GM12878 (cell line): ENCODE results near the gene P4HA3. TPM values are rescaled to one million over a fixed set of nuclear protein-coding genes. Genes with fewer than 3 reads are reported as not detected.

Experiments used
- ATAC-seq: fragments of 200-7000 bp; cut with Tn5 transposase; 3 replicates; pipeline ENCODE4 v1.9.1; 2020; ENCODE audit warnings: mild to moderate bottlenecking, moderate library complexity
- BruUV-seq: library from RNA; stranded (reverse); fragments of 400-500 nt; replicated peaks from 2 replicates; lab custom pipeline; 2021; lab: Mats Ljungman, UMichigan
- CTCF ChIA-PET: fragments of 300-600 bp; sonication (Branson Sonifier 250); formaldehyde crosslinking; extraction: SDS; loops from one replicate; lab custom pipeline; 2021; ENCODE audit warnings: inconsistent platforms; lab: Yijun Ruan, JAX
- POLR2A ChIA-PET: fragments of 350-600 bp; formaldehyde crosslinking; extraction: SDS; loops from one replicate; lab custom pipeline; 2021; ENCODE audit warnings: inconsistent platforms; lab: Charles Lee
- RAD21 ChIA-PET: fragments of 300-600 bp; sonication (Branson Sonifier 250); formaldehyde crosslinking; loops from one replicate; lab custom pipeline; 2023; ENCODE audit warnings: antibody characterized with exemption; ENCODE audit not compliant: unreplicated experiment; lab: Charles Lee
- SMC1A ChIA-PET: fragments of 300-600 bp; sonication (Branson Sonifier 250); formaldehyde crosslinking; loops from one replicate; lab custom pipeline; 2023; ENCODE audit not compliant: unreplicated experiment, uncharacterized antibody; lab: Charles Lee
- DNase-seq: peaks from one replicate; pipeline ENCODE4 v3.0.0-alpha.2; 2011; ENCODE audit warnings: low read depth, low spot score
- FAIRE-seq: peaks from 3 replicates; lab custom pipeline; 2011; peaks lifted over from hg19 to GRCh38; lab: Jason Lieb, UNC
- H2AFZ ChIP-seq: 2 replicates; pipeline ENCODE4 v1.6.0; 2011; ENCODE audit warnings: low read depth, low read length, control low read depth; ENCODE audit not compliant: control insufficient read depth
- H3K27ac ChIP-seq: 2 replicates; pipeline ENCODE4 v1.5.1; 2011; ENCODE audit warnings: control low read depth; ENCODE audit not compliant: control insufficient read depth, insufficient read depth
- H3K27me3 ChIP-seq, 2 experiments: replicated peaks in 1 of 2; 2 replicates each; pipeline versions ENCODE4 v1.6.0 to v1.6.1; 2011; ENCODE audit warnings: low read length in 1 of 2; ENCODE audit not compliant: control insufficient read depth in 2 of 2, insufficient read depth in 2 of 2
- H3K36me3 ChIP-seq, 2 experiments: 2 replicates each; pipeline ENCODE4 v1.5.1; 2011; ENCODE audit warnings: low read length in 1 of 2; ENCODE audit not compliant: control insufficient read depth in 2 of 2, insufficient read depth in 2 of 2
- H3K4me1 ChIP-seq: 2 replicates; pipeline ENCODE4 v1.6.1; 2011; ENCODE audit warnings: mild to moderate bottlenecking, low read length, moderate library complexity, mixed read lengths; ENCODE audit not compliant: control insufficient read depth, insufficient read depth
- H3K4me2 ChIP-seq: 2 replicates; pipeline ENCODE4 v1.6.0; 2011; ENCODE audit warnings: control low read depth; ENCODE audit not compliant: control insufficient read depth, insufficient read depth
- H3K4me3 ChIP-seq: fragments of 200-600 bp; sonication (generic); 2 replicates; pipeline ENCODE4 v1.5.1; 2016
- H3K79me2 ChIP-seq: 2 replicates; pipeline ENCODE4 v1.6.0; 2011; ENCODE audit warnings: low read length; ENCODE audit not compliant: control insufficient read depth, insufficient read depth
- H3K9ac ChIP-seq: 2 replicates; pipeline ENCODE4 v1.8.0; 2011; ENCODE audit warnings: low read length, control low read depth, mixed read lengths; ENCODE audit not compliant: control insufficient read depth, insufficient read depth
- H3K9me3 ChIP-seq: replicated peaks from 3 replicates; pipeline ENCODE4 v1.5.1; 2011; ENCODE audit warnings: mild to moderate bottlenecking, low read length; ENCODE audit not compliant: control insufficient read depth, insufficient read depth
- H4K20me1 ChIP-seq: 2 replicates; pipeline ENCODE4 v1.6.0; 2011; ENCODE audit not compliant: control insufficient read depth, insufficient read depth
- ATF3 ChIP-seq: IDR thresholded peaks from 2 replicates; pipeline ENCODE4 v1.6.1; 2011; ENCODE audit warnings: low read depth, mild to moderate bottlenecking, low read length, moderate library complexity, borderline replicate concordance; ENCODE audit errors: extremely low read depth
- E2F4 ChIP-seq: IDR thresholded peaks from 2 replicates; pipeline ENCODE4 v1.6.1; 2012; ENCODE audit warnings: low read depth, low read length, improper control_type of control experiment
- EP300 ChIP-seq, 2 experiments: fragments of 150-350 bp in 1 of 2; IDR thresholded peaks; 2 replicates each; pipeline ENCODE4 v1.6.1; 2011 to 2012; ENCODE audit warnings: low read depth in 2 of 2, low read length in 2 of 2, borderline replicate concordance in 1 of 2, improper control_type of control experiment in 1 of 2, inconsistent platforms in 1 of 2; ENCODE audit not compliant: control insufficient read depth in 1 of 2
- IKZF1 ChIP-seq: fragments of 450-650 bp; conservative IDR thresholded peaks from 2 replicates; pipeline ENCODE4 v1.6.1; 2017; ENCODE audit warnings: antibody characterized with exemption, mild to moderate bottlenecking
- IRF3 ChIP-seq: fragments of 450-650 bp; IDR thresholded peaks from 2 replicates; pipeline ENCODE4 v1.6.1; 2014; ENCODE audit warnings: mild to moderate bottlenecking
- MYB ChIP-seq: fragments of 150-350 bp; IDR thresholded peaks from 2 replicates; pipeline ENCODE4 v1.6.1; 2014; ENCODE audit warnings: mild to moderate bottlenecking, low read depth, low read length, borderline replicate concordance
- RBBP5 ChIP-seq: fragments of 200-600 bp; sonication (generic); conservative IDR thresholded peaks from 2 replicates; pipeline ENCODE4 v1.6.1; 2016
- RELB ChIP-seq: fragments of 450-650 bp; IDR thresholded peaks from 2 replicates; pipeline ENCODE4 v1.6.1; 2017; ENCODE audit warnings: low read depth, mild to moderate bottlenecking, moderate library complexity
- SKIL ChIP-seq: fragments of 450-650 bp; IDR thresholded peaks from 2 replicates; pipeline ENCODE4 v1.6.1; 2017; ENCODE audit warnings: mild to moderate bottlenecking, low read depth, inconsistent platforms; ENCODE audit not compliant: poor library complexity, severe bottlenecking
- SRF ChIP-seq, 2 experiments: IDR thresholded peaks; 2 replicates each; pipeline ENCODE4 v1.6.1; 2011; ENCODE audit warnings: low read depth in 2 of 2, low read length in 2 of 2, mild to moderate bottlenecking in 1 of 2, moderate library complexity in 1 of 2
- TCF12 ChIP-seq: IDR thresholded peaks from 2 replicates; pipeline ENCODE4 v1.6.1; 2011; ENCODE audit warnings: low read depth, mild to moderate bottlenecking, low read length
- ZNF207 ChIP-seq: fragments of 450-650 bp; IDR thresholded peaks from 2 replicates; pipeline ENCODE4 v1.6.1; 2014; ENCODE audit warnings: antibody characterized with exemption, mild to moderate bottlenecking, borderline replicate concordance
- in situ Hi-C: fragments of 300-500 bp; cut with MboI; formaldehyde crosslinking; loops from 9 replicates; pipeline ENCODE4 v1.14.3; 2018; ENCODE audit warnings: mixed read lengths
- intact Hi-C: fragments of 100-400 bp; cut with micrococcal nuclease; formaldehyde crosslinking; loops from one replicate; pipeline ENCODE4 v1.14.2; 2022; ENCODE audit not compliant: unreplicated experiment
- polyA plus RNA-seq, 11 experiments: library from polyadenylated mRNA; depleted of rRNA in 4 of 11; unstranded in 6 of 11; stranded (reverse) in 5 of 11; fragments of >200 nt; fragmentation: Nextera tagmentation in 4 of 11; fragmentation: Illumina TruSeq in 1 of 11; extraction: Ambion mirVana in 4 of 11; extraction: Trizol in 1 of 11; gene quantifications; 1 replicate in 1 of 11; 2 replicates in 10 of 11; pipeline versions ENCODE4 v1.2.1 to v1.2.3, GENCODE V29; 2011 to 2016; ENCODE audit warnings: inconsistent platforms in 2 of 11, missing spikeins in 2 of 11, low read depth in 1 of 11
- total RNA-seq, 4 experiments: library from RNA; depleted of rRNA in 3 of 4; stranded (reverse); fragments of >200 nt in 3 of 4; fragmentation: Illumina TruSeq in 1 of 4; extraction: Trizol in 1 of 4; gene quantifications; 2 replicates each; pipeline versions ENCODE4 v1.2.1 to v1.2.3, GENCODE V29; 2013 to 2021
- TF ChIP-seq, protein P1 (sequence below): fragments of 450-650 bp; formaldehyde crosslinking; IDR thresholded peaks from 2 replicates; pipeline ENCODE4 v1.5.0; 2022; ENCODE audit warnings: mild to moderate bottlenecking, missing genetic modification characterization

The P4HA3 gene
- total and polyA plus RNA-seq, 10 of the 15 experiments (the other 5 are each of a cell fraction or from before 2014, with no cell fraction given) = 0.08 TPM; not detected in 9

- no peak for ATAC-seq
- BruUV-seq = no TSS peak
- Histone ChIP-seq H2AFZ (no peak overlapping the region), H3K4me1 (no peaks in the 10 kb centered on the region), H3K79me2 (no peaks in the 10 kb centered on the region), H3K4me3 (no peak overlapping the region), H3K9ac (no peak overlapping the region), H3K36me3 (no peaks in the 10 kb centered on the region), H3K27ac (no peak overlapping the region), H3K27me3 (0 out of 4 replicates have a peak, but pooled peaks cover 2 to 3% of the 10 kb centered on the region in 2 experiments)
- ChIA-PET SMC1A (no interaction called here), CTCF (no interaction called here), RAD21 (no interaction called here)
- in situ Hi-C loops = no loop called here
- no peak for DNase-seq
- TF ChIP-seq ZNF207 = no peak
- no peak for TF ChIP-seq EP300 (IDR thresholded peaks at IDR 0.05; ENCODE audit: borderline replicate concordance in 1 of 2, control insufficient read depth in 1 of 2, low read depth in 2 of 2, low read length in 2 of 2)
- no peak for TF ChIP-seq IRF3
- no peak for TF ChIP-seq SKIL
- no peak for TF ChIP-seq RBBP5
- no peak for TF ChIP-seq MYB
- TF ChIP-seq SRF (IDR thresholded peaks at IDR 0.05; ENCODE audit: low read depth in 2 of 2, low read length in 2 of 2) = no peak
- no peak for TF ChIP-seq ATF3
- TF ChIP-seq IKZF1 = no peak
- TF ChIP-seq TCF12 = no peak
- no peak for TF ChIP-seq RELB
- TF ChIP-seq, protein P1, sequence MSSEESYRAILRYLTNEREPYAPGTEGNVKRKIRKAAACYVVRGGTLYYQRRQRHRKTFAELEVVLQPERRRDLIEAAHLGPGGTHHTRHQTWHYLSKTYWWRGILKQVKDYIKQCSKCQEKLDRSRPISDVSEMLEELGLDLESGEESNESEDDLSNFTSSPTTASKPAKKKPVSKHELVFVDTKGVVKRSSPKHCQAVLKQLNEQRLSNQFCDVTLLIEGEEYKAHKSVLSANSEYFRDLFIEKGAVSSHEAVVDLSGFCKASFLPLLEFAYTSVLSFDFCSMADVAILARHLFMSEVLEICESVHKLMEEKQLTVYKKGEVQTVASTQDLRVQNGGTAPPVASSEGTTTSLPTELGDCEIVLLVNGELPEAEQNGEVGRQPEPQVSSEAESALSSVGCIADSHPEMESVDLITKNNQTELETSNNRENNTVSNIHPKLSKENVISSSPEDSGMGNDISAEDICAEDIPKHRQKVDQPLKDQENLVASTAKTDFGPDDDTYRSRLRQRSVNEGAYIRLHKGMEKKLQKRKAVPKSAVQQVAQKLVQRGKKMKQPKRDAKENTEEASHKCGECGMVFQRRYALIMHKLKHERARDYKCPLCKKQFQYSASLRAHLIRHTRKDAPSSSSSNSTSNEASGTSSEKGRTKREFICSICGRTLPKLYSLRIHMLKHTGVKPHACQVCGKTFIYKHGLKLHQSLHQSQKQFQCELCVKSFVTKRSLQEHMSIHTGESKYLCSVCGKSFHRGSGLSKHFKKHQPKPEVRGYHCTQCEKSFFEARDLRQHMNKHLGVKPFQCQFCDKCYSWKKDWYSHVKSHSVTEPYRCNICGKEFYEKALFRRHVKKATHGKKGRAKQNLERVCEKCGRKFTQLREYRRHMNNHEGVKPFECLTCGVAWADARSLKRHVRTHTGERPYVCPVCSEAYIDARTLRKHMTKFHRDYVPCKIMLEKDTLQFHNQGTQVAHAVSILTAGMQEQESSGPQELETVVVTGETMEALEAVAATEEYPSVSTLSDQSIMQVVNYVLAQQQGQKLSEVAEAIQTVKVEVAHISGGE = no peak
- TF ChIP-seq E2F4 = no peak
- TF ChIP-seq, all 136 proteins: peak for 0
- no peak for FAIRE-seq
- POLR2A ChIA-PET = no interaction called here
- no peak overlapping the region for H3K4me2 ChIP-seq
- H4K20me1 ChIP-seq = no peaks in the 10 kb centered on the region
- intact Hi-C loops = no loop called here
- H3K9me3 ChIP-seq = no peaks in the 10 kb centered on the region; the same call in 1 of the 3 replicates
Measured at GRCh38 chr11:74316772-74317505, 5.5 kb upstream of the P4HA3 start.
